ENCODE data around the gene ADAMTS8.

The ADAMTS8 gene

GRCh38 chr11:130394615-130395014 lies 33.8 kb downstream of the ADAMTS8 start:
- no peak for DNase-seq

- DNase-seq: no peak
Measured at GRCh38 chr11:130391711-130392110, 36.7 kb downstream of the ADAMTS8 start.

DNA sequence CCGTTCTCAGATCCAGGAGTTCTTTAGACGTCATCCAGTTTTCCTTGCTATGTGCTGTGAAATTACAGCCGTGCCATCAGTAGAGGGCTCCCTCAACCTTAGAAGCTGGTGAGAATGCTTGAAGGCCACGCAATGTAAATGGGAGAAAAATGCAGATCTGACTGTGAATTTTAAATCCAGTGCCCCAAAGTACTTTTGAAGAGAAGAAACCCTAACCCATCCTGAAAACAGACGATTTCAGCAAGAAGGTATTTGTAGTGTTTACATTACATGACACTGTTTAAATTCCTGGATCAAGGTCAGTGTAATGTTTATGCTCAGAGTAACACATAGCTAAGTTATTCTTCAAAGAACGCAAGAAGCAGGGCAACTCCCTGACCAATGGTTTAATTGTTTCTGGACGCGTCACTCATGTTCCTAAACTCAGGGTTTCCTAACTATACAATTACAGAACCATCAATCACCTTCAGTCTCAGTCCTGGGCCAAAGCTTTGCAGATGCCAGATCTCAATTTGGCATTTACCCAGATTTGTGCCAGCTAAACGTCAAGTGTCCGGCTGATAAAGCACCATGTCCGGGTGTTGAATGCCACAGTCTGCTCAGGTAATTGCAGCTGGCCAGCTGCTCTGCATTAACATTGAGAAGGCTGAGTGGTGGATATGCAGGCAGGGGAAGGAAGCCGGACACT lies 38.2 kb downstream of the ADAMTS8 start:
- DNase-seq: peak; percentile 86

DNA sequence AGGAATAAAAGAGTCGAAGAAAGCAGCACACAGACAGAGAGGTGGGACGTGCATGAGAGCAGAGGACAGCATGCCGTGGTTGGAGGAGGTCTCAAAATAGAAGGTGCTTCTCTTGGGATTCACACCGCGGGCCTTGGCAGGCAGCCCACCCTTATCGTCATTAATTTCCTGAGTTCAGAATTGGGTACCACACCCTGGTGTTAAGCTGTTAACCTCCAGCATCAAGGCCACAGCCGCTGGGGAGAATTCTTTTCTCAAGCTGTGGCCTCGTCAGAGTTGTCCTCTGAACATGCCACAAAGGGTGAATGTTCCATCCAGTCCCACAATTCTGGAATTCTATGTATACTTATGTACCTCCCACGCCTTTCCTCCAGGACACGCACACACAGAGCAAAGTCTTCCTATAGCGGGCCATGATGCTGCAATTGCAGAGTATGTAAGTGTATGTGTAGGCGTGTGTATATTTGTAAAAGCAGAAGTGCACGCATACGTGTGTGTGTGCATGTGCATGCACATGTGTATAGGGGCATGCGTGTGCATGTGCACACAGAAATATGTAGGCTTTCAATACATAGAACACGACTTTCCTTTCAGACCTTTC lies 39.0 kb downstream of the ADAMTS8 start:
- no peak for DNase-seq

DNA sequence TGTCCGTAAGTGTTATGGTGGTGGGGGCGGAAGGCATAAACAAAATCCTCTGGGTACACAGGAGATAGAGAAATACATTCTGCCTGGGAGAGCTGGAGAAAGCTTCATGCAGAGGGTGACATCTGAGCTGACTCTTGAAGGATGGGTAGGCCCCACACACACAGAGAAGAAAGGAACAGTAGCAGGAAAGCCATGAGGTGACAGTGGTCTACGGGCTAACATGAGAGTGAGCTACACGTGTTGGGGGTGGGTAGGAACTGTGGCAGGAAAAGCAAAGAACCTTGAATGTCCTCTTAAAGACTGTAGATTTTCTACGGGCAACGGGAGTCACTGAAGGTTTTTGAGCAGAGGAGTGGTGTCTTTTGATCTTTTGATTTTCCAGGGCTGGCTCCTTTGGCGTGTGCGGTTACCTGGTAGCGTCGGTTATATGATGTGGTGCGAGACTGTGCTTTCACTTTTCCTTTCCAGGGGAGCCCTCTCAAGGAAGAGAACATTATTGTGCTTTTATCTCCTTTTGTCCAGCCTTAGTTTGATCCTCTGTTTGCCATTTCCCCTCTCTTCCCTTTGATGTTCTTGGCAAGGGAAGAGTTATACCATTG lies 39.7 kb downstream of the ADAMTS8 start:
- DNase-seq: no peak

DNA sequence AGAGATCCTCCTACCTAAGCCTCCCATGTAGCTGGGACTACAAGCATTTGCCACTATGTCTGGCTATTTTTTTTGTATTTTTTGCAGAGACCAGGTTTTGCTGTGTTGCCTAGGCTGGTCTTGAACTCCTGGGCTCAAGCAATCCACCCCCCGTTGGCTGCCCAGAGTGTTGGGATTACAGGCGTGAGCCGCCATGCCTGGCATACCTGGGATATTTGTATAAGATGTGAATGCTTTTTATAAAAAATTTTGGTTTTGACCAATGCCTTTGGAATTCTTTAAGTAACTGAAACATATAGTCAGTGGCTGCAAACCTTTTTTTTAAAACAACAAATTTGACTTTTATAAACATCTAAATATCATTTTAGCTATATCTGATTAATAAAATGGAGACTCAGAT lies 42.4 kb downstream of the ADAMTS8 start:
- no peak for DNase-seq

GRCh38 chr11:130383344-130384211 lies 44.8 kb downstream of the ADAMTS8 start:
- DNase-seq: peak; percentile 89

DNA sequence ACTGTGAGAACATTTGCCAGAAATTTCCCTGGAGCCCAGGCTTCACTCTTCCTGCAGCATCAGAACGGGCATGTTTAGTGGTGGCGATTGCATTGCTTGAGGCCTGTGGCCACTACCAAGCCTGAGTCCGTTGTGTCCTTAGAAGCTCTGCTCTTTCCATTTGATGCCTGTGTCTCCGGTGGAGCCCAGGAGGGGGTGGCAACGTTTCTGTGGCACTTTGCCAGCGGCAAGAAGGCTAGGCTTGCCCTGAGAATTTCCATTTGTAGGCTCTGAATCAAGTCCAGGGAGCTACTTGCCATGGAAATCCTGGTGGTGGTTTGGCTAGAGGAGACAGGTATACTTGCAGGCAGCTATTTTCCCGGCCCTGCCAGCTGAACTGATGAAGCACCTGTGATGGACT lies 47.1 kb downstream of the ADAMTS8 start:
- DNase-seq: no peak

GRCh38 chr11:130380778-130381177 lies 47.6 kb downstream of the ADAMTS8 start:
- DNase-seq: no peak

DNA sequence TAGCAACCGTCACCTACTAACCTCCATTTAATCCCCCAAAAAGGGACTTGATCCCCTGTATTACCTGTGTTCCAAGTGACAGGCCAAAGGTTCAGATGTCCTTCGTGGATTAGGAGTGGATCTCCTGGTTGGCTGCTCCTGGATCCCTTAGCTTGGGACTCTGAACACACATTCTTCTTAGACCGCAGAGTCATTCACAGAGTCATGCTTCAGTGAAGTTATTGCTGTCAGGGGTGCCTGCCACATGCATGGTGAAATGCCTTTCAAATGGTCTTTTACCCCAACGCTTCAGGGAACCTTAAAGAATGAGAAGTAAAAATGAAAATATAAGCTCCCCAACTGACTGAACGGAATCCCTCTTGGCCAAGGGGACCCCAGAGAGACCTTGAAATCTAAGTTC lies 49.1 kb downstream of the ADAMTS8 start:
- no peak for DNase-seq

GRCh38 chr11:130370845-130371590 lies 57.4 kb downstream of the ADAMTS8 start:
- DNase-seq: no peak

DNA sequence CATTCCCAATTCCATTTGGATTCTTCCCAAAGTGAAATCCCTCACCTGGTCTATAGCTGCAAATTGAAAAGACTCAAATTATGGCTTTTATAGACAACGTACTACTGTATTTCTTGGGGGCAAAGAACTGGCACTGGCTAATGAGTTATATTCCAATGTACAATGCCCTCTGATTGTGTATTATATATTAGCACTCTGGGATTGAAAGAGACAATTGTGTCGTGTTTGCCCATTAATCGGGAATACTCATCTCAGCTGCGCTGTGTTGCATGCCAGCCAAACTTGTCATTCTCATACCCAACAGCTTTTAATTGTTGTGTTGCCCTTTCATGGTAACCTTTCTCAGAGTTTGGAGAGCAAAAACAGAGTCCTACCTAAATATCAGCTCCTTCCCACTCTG lies 58.7 kb downstream of the ADAMTS8 start:
- DNase-seq: no peak

GRCh38 chr11:130369141-130369691 lies 59.2 kb downstream of the ADAMTS8 start:
- DNase-seq: no peak

GRCh38 chr11:130359419-130359818 lies 69.0 kb downstream of the ADAMTS8 start:
- no peak for DNase-seq

DNA sequence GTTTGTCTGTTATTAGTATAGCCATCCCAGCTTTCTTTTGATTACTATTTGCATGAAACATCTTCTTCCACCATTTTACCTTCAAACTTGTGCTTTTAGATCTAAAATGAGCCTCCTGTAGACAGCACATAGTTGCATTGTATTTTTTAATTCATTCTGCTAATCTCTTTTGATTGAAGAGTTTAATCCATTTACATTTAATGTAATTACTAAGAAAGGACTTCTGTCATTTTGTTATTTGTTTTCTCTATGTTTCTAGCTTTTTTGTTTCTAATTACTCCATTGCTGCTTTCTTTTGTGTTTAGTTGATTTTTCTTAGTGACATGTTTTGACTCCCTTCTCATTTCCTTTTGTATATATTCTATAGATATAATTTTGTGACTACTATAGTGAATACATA lies 70.0 kb downstream of the ADAMTS8 start:
- no peak for DNase-seq
